Naive thymus-derived CD4-positive, alpha-beta T cell (primary cell): ENCODE results near the gene USP22. TPM values are rescaled to one million over a fixed set of nuclear protein-coding genes. Genes with fewer than 3 reads are reported as not detected.

Experiments
- ATAC-seq: fragments of 150-1000 bp; cut with Tn5 transposase; 2 replicates; pipeline ENCODE4 v1.10.0; 2021; ENCODE audit warnings: mild to moderate bottlenecking, moderate library complexity
- CTCF ChIA-PET: fragments of 350-600 bp; sonication (Branson Sonifier 250); formaldehyde crosslinking; loops from one replicate; lab custom pipeline; 2021; ENCODE audit warnings: antibody characterized with exemption; lab: Charles Lee
- POLR2A ChIA-PET: fragments of 350-600 bp; sonication (Branson Sonifier 250); formaldehyde crosslinking; loops from one replicate; lab custom pipeline; 2021; ENCODE audit warnings: antibody characterized with exemption, inconsistent platforms; lab: Charles Lee
- DNase-seq, 9 donors: peaks; one replicate each; pipeline versions ENCODE4 v3.0.0 to v3.0.0-alpha.2; 2020 to 2022; ENCODE audit warnings: mixed read lengths in 1 of 9
- H3K27ac ChIP-seq: one replicate; pipeline ENCODE4 v1.7.0; 2013; ENCODE audit warnings: mild to moderate bottlenecking, low read depth, low read length, moderate library complexity
- H3K27me3 ChIP-seq, 2 donors: one replicate each; pipeline ENCODE4 v1.7.0; 2013; ENCODE audit warnings: low read length in 2 of 2, mild to moderate bottlenecking in 2 of 2, moderate library complexity in 2 of 2; ENCODE audit not compliant: control insufficient read depth in 2 of 2, insufficient read depth in 2 of 2
- H3K36me3 ChIP-seq, 3 experiments: 1 replicate in 2 of 3; 2 replicates in 1 of 3; pipeline ENCODE4 v1.7.0; 2013; ENCODE audit warnings: low read length in 3 of 3, mild to moderate bottlenecking in 3 of 3, moderate library complexity in 1 of 3; ENCODE audit not compliant: insufficient read depth in 3 of 3, control insufficient read depth in 2 of 3
- H3K4me1 ChIP-seq, 2 donors: one replicate each; pipeline ENCODE4 v1.7.0; 2013; ENCODE audit warnings: low read length in 2 of 2, mild to moderate bottlenecking in 2 of 2, moderate library complexity in 1 of 2; ENCODE audit not compliant: control insufficient read depth in 2 of 2, insufficient read depth in 2 of 2
- H3K4me3 ChIP-seq: 2 replicates; pipeline ENCODE4 v1.7.0; 2013; ENCODE audit warnings: mild to moderate bottlenecking, low read length
- H3K9me3 ChIP-seq, 3 experiments: 1 replicate in 2 of 3; 2 replicates in 1 of 3; pipeline ENCODE4 v1.7.0; 2013; ENCODE audit warnings: low read length in 3 of 3; ENCODE audit not compliant: control insufficient read depth in 2 of 3
- H3K27ac Mint-ChIP-seq, 9 donors: one replicate each; pipeline ENCODE4 v1.8.0; 2020 to 2022; ENCODE audit warnings: mixed read lengths in 9 of 9, mild to moderate bottlenecking in 8 of 9, moderate library complexity in 5 of 9, inconsistent platforms in 2 of 9
- H3K27me3 Mint-ChIP-seq, 5 donors: one replicate each; pipeline ENCODE4 v1.8.0; 2021 to 2022; ENCODE audit warnings: mixed read lengths in 5 of 5, mild to moderate bottlenecking in 1 of 5
- H3K36me3 Mint-ChIP-seq, 5 donors: one replicate each; pipeline ENCODE4 v1.8.0; 2020 to 2022; ENCODE audit warnings: mixed read lengths in 5 of 5, mild to moderate bottlenecking in 3 of 5, inconsistent platforms in 1 of 5
- H3K4me1 Mint-ChIP-seq, 7 donors: one replicate each; pipeline ENCODE4 v1.8.0; 2020 to 2022; ENCODE audit warnings: mixed read lengths in 7 of 7, mild to moderate bottlenecking in 3 of 7, inconsistent platforms in 1 of 7
- H3K4me3 Mint-ChIP-seq, 10 donors: one replicate each; pipeline ENCODE4 v1.8.0; 2020 to 2022; ENCODE audit warnings: mild to moderate bottlenecking in 10 of 10, mixed read lengths in 10 of 10, moderate library complexity in 6 of 10, inconsistent platforms in 2 of 10
- H3K9me3 Mint-ChIP-seq, 11 donors: one replicate each; pipeline ENCODE4 v1.8.0; 2020 to 2022; ENCODE audit warnings: mixed read lengths in 11 of 11, mild to moderate bottlenecking in 4 of 11, inconsistent platforms in 1 of 11, moderate library complexity in 1 of 11
- intact Hi-C, 2 donors: fragments of 100-400 bp; cut with micrococcal nuclease; formaldehyde crosslinking; loops; one replicate each; pipeline ENCODE4 v1.15.1; 2023
- polyA plus RNA-seq, 2 donors: library from polyadenylated mRNA; unstranded; fragments of 300-500 nt; fragmentation: Illumina TruSeq; gene quantifications; one replicate each; pipeline ENCODE4 v1.2.3, GENCODE V29; 2021
- total RNA-seq, 6 experiments: library from RNA in 5 of 6; stranded (reverse) in 5 of 6; gene quantifications; 1 replicate in 5 of 6; 2 replicates in 1 of 6; pipeline ENCODE4 v1.2.3 and lab custom pipeline; 2021 to 2026

USP22 gene
- total and polyA plus RNA-seq, 7 experiments from 2014 or later: 35.0 to 172 (median 138) TPM

GRCh38 chr17:21001813-21002221, 41.0 kb downstream of the USP22 start:
- no peaks in the 10 kb centered on the region for H3K27me3 Mint-ChIP-seq
- no peaks in the 10 kb centered on the region for H3K9me3 Mint-ChIP-seq
- intact Hi-C loops: loop anchor here in 1 of 2 donors (5.0 kb wide), 1 partner anchor 40 kb away; the partner anchor contains the start of gene USP22
- ChIA-PET CTCF (no interaction called here), POLR2A (no interaction called here)
- H3K4me1 Mint-ChIP-seq: peaks cover 27 to 49% (median 44%) of the 10 kb centered on the region in 7 donors
- no peaks in the 10 kb centered on the region for H3K9me3 ChIP-seq
- ATAC-seq (no peak), DNase-seq (no peak)
- H3K27ac ChIP-seq: peak overlapping the region; percentile 43
- peaks cover 0 to 35% of the 10 kb centered on the region in 2 donors for H3K4me1 ChIP-seq
- H3K36me3 Mint-ChIP-seq: peaks cover 9 to 34% (median 22%) of the 10 kb centered on the region in 5 donors
- H3K4me3 ChIP-seq: no peak overlapping the region
- H3K36me3 ChIP-seq: peaks cover 6 to 63% (median 16%) of the 10 kb centered on the region in 3 experiments
- peak overlapping the region in 8 of 10 donors; percentile 3 to 65 (median 33) for H3K4me3 Mint-ChIP-seq
- H3K27ac Mint-ChIP-seq: peak overlapping the region; percentile 58 to 93 (median 86)
- H3K27me3 ChIP-seq: no peaks in the 10 kb centered on the region

DNA sequence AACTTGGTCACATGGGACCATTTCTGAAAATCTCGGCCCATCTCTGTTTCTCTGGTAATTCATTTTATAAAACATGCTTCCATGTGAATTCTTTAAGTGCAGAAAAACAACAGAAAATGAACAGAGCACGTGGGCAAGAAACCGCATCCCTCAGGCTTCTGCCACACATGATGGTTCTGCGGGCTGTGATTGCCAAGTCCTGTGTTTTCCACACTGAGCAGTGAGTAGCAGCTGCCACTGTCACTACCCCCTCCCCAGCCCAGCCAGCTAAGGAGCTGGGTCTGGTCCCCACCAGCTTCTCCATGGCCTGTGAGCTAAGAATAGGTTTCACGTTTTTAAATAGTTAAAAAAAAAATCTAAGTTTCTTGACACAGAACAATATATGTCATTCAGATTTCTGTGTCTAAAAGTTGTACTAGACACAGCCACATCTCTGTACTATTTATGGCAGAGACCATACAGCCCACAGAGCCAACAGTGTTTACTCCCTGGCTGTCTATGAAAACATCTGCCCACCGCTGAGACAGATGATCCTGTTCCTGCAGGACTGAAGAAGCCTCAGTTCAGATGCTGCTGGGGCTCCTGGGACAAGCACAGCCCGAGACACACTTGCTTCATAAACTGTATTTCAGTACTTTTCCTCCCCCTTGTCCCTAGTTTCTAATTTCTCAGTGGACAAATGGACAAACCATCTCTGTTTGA, 41.5 kb downstream of the USP22 start:
- H3K27ac Mint-ChIP-seq: peak overlapping the region; percentile 58 to 93 (median 86)
- no peaks in the 10 kb centered on the region for H3K9me3 Mint-ChIP-seq
- ChIA-PET CTCF (no interaction called here), POLR2A (no interaction called here)
- intact Hi-C loops: loop anchor here in 1 of 2 donors (5.0 kb wide), 1 partner anchor 41 kb away; the partner anchor contains the start of gene USP22
- H3K27ac ChIP-seq: peak overlapping the region; percentile 43
- DNase-seq (peak in 2 of 9 donors; percentile 17 to 25), ATAC-seq (no peak)
- H3K4me1 Mint-ChIP-seq: peaks cover 31 to 54% (median 42%) of the 10 kb centered on the region in 7 donors
- peaks cover 0 to 35% of the 10 kb centered on the region in 2 donors for H3K4me1 ChIP-seq
- no peaks in the 10 kb centered on the region for H3K27me3 Mint-ChIP-seq
- H3K9me3 ChIP-seq: no peaks in the 10 kb centered on the region
- peaks cover 9 to 31% (median 17%) of the 10 kb centered on the region in 5 donors for H3K36me3 Mint-ChIP-seq
- no peak overlapping the region for H3K4me3 ChIP-seq
- H3K4me3 Mint-ChIP-seq: peak overlapping the region in 8 of 10 donors; percentile 3 to 65 (median 33)
- H3K36me3 ChIP-seq: peaks cover 6 to 58% (median 13%) of the 10 kb centered on the region in 3 experiments
- no peaks in the 10 kb centered on the region for H3K27me3 ChIP-seq

DNA sequence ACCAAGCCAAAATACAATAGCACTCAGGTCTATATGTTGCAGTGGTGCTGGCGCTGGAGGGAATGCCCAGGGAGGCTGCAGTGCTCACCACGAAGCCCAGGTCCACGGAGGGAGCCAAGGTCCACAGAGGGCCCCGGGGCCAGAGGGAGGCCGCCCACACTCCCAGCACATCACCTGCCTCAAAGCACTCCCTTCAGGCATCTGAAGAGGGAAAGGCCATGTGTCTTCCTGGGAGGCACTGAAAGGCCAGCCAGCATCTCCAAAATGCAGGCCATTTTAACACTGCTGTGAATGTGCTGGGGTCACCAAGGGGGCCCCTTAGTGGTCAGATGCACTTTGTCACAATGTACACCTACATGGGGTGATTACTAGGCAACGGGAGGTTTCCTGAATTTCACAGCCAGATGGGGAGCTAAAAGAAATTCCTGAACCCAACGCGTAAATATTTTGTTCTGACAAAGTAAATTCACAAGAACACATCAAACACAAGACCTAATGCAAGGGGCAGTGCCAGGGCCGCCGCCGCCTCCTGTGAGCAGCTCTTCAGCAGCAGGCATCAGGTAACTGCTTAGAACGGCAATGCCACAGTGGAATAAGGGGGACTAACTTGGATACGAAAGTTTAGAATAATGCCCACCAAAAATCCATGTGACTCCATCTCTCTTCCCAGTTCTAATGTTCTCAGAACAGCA, 42.8 kb downstream of the USP22 start:
- ATAC-seq (no peak), DNase-seq (no peak)
- Mint-ChIP-seq H3K4me1 (peaks cover 31 to 54% (median 42%) of the 10 kb centered on the region in 7 donors), H3K27ac (peak overlapping the region in 6 of 9 donors; percentile 2 to 91 (median 86)), H3K27me3 (no peaks in the 10 kb centered on the region), H3K9me3 (no peaks in the 10 kb centered on the region), H3K4me3 (no peak overlapping the region), H3K36me3 (peaks cover 5 to 20% (median 11%) of the 10 kb centered on the region in 5 donors)
- ChIA-PET CTCF (no interaction called here), POLR2A (no interaction called here)
- Histone ChIP-seq H3K9me3 (no peaks in the 10 kb centered on the region), H3K27ac (no peak overlapping the region), H3K4me3 (no peak overlapping the region), H3K36me3 (peaks cover 0 to 45% (median 3%) of the 10 kb centered on the region in 3 experiments), H3K4me1 (peaks cover 0 to 35% of the 10 kb centered on the region in 2 donors), H3K27me3 (no peaks in the 10 kb centered on the region)
- intact Hi-C loops: loop anchor here in 1 of 2 donors (5.0 kb wide), 1 partner anchor 42 kb away; the partner anchor contains the start of gene USP22

- CTCF ChIA-PET: no interaction called here
- intact Hi-C loops: no loop called here
- peaks cover 5 to 20% (median 7%) of the 10 kb centered on the region in 5 donors for H3K36me3 Mint-ChIP-seq
Measured at GRCh38 chr17:20999044-20999573, 43.7 kb downstream of the USP22 start.

DNA sequence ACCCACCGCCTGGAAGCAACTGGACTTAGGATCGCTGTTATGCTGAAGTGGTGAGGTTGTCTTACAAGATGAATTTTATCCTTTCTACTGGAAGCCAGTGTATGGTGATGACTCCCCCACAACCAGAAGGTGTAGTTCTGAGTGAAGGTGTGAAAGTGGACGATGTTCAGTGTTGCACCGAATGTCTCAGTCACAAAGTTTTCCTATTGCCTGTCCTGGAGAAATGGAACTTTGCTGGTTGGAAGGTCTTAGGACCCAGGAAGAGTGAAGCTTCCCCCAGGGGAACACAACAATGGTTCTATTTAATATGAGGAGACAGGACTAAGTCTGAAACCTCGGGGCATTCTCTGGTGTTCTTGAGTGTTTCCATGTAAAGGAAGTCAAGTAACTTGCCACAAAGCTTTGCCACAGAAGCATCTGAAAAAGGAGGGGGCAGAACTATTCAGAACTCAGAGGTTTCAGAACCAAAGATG, 44.2 kb downstream of the USP22 start:
- CTCF ChIA-PET: no interaction called here
- Histone ChIP-seq H3K36me3 (peaks cover 0 to 31% (median 0%) of the 10 kb centered on the region in 3 experiments), H3K4me3 (no peak overlapping the region), H3K27ac (peak overlapping the region; percentile 17), H3K27me3 (no peaks in the 10 kb centered on the region), H3K4me1 (peaks cover 0 to 35% of the 10 kb centered on the region in 2 donors), H3K9me3 (no peaks in the 10 kb centered on the region)
- peaks cover 31 to 54% (median 42%) of the 10 kb centered on the region in 7 donors for H3K4me1 Mint-ChIP-seq
- H3K27ac Mint-ChIP-seq: peak overlapping the region; percentile 72 to 95 (median 87)
- peak overlapping the region in 4 of 10 donors; percentile 18 to 46 (median 40) for H3K4me3 Mint-ChIP-seq
- POLR2A ChIA-PET: no interaction called here
- H3K27me3 Mint-ChIP-seq: no peaks in the 10 kb centered on the region
- H3K36me3 Mint-ChIP-seq: peaks cover 5 to 20% (median 7%) of the 10 kb centered on the region in 5 donors
- H3K9me3 Mint-ChIP-seq: no peaks in the 10 kb centered on the region
- no peak for DNase-seq
- no peak for ATAC-seq
- intact Hi-C loops: no loop called here

More at GRCh38 chr17:20999044-20999573, 43.7 kb downstream of the USP22 start:
- H3K9me3 ChIP-seq: no peaks in the 10 kb centered on the region
- Mint-ChIP-seq H3K9me3 (no peaks in the 10 kb centered on the region), H3K4me3 (peak overlapping the region in 3 of 10 donors; percentile 18 to 40 (median 39)), H3K27me3 (no peaks in the 10 kb centered on the region), H3K27ac (peak overlapping the region; percentile 72 to 95 (median 87)), H3K4me1 (peaks cover 31 to 54% (median 42%) of the 10 kb centered on the region in 7 donors)
- DNase-seq: no peak
- H3K27ac ChIP-seq: no peak overlapping the region
- H3K4me3 ChIP-seq: no peak overlapping the region
- peaks cover 0 to 35% of the 10 kb centered on the region in 2 donors for H3K4me1 ChIP-seq
- H3K27me3 ChIP-seq: no peaks in the 10 kb centered on the region
- ATAC-seq: no peak
- POLR2A ChIA-PET: no interaction called here
- peaks cover 0 to 36% (median 0%) of the 10 kb centered on the region in 3 experiments for H3K36me3 ChIP-seq
